AML-193 (cell line): ENCODE results near the gene SVOP.
"Not testable (repeated sequence)": the region's sequence is repeated elsewhere in the genome, so short reads cannot be mapped to it uniquely, and the experiment has no call there.

Source experiments
- DNase-seq, 2 experiments: peaks; one replicate each; lab custom pipeline; 2025; lab: John Stamatoyannopoulos, UW

The SVOP gene

DNA sequence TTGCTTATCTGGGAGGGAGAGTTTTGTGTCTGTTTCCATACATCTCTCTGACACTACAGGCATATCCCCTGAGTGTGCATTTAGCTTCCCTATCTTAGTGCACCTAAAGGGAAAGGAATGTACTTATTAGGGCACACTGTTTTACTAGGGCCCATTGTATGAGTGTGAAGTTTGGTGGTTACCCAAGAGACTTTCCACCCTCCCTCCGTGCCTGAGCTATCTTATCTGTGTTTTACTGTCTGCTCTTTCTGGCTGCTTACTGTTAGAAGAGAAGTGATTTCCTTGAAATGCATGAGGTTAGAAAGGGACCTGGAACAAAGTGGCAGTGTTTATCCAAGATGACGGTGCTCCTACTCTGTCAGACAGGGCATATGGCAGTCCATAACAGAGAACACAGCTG, 8.5 kb upstream of the SVOP start:
- no peak for DNase-seq

DNA sequence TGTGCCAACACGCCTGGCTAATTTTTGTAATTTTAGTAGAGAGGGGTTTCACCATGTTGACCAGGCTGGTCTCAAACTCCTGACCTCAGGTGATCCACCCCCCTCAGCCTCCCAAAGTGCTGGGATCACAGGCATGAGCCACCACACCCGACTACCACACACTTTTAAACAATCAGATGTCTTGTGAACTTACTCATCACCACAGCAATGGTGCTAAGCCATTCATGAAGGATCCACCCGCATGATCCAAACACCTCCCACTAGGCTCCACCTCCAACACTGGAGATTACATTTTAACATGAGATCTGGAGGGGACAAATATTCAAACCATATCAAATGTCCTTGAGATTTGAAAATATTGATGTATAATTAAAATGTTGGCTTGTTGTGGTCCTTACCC, 7.8 kb upstream of the SVOP start:
- not testable (repeated sequence) for DNase-seq

DNA sequence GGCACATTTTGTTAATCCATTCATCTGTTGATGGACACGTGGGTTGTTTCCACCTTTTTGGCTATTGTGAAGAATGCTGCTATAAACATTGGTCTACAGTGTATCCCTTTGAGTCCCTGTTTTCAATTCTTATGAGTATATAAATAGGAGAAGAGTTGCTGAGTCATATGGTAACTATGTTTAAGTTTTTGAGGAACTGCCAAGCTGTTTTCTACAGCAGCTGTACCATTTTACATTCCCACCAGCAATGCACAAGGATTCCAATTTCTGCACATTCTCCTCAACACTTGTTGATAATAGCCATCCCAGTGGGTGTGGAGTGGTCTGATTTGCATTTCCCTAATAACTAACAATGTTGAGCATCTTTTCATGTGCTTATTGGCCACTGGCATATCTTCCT, 6.9 kb upstream of the SVOP start:
- no peak for DNase-seq

DNA sequence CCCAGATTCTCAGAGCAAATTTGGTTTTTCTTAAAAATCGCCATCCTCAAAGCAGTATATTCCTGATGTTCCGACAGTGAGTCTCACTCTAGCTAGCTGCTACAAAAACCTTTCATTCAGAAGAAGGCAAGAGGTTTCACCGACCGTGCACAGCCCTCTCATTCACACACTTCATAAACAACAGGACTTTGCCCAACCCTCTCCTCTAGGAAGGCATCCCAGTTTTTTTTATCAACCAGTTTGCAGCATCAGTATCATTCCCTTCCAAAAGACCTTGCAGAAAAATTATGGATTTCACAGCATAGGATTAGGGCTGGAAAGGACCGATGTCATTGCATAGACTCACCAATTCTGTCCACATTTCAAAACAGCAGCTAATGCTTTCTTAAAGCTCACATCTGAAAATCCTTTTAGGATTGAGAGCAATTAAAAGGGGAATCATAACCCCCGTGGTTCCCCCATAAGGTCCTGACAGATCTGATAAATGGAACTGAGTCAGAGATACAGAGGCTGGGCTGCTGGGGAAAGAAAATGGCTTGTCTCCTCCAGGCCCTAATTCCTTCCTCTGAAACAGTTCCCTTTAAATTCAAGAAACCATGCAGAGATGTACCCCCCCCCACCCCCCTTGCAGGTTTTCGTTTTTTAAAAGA, 597 bp downstream of the SVOP start:
- no peak for DNase-seq

DNA sequence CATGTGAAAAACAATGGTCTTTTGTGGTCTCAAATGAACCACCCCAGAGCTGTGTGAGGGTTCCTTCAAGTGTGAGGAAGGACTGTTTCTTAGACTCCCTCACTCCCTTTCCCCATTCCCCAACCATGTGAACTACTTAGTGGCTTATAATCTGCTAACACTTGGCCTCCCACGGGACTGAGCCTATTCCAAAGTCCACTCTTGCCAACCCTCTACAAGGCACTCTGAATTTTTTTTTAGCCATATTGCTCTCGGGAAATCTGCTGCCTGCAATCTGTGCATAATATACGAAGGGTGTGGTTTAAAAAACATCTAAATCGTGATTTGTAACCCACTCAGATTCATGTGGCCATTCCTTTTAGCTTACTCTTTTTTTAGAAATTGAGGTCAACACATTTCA, 2.6 kb downstream of the SVOP start:
- no peak for DNase-seq

DNA sequence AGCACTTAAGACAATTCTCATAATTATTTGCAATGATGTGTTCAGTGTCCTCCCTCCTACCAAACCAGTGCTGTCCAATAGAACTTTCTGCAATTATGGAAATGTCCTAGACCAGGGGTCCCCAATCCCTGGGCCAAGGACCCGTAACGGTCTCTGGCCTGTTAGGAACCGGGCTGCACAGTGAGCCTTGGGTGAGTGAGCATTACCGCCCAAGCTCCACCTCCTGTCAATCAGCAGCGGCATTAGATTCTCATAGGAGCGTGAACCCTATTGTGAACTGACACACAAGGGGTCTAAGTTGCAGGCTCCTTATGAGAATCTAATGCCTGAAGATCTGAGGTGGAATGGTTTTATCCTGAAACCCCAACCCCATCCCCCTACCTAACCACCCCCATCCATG, 3.9 kb downstream of the SVOP start:
- no peak for DNase-seq

DNA sequence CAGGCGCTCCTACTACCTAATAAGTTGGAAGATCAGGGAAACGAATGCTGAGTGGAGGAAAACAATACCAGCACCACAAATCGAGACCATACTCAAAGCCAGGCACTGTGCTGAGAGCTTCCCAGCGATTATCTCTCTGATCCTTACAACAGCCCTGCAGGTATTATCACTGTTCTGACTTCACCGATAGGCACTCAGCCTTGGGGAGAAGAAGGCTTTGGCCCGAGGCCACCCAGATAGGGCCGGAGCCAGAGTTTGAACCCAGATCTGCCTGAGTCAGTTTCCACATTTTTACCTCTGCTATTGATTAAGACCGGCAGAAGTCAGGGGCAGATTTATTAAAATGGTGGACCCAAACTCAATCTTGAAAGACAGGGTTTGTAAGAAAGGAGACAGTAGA, 4.9 kb downstream of the SVOP start:
- no peak for DNase-seq

DNA sequence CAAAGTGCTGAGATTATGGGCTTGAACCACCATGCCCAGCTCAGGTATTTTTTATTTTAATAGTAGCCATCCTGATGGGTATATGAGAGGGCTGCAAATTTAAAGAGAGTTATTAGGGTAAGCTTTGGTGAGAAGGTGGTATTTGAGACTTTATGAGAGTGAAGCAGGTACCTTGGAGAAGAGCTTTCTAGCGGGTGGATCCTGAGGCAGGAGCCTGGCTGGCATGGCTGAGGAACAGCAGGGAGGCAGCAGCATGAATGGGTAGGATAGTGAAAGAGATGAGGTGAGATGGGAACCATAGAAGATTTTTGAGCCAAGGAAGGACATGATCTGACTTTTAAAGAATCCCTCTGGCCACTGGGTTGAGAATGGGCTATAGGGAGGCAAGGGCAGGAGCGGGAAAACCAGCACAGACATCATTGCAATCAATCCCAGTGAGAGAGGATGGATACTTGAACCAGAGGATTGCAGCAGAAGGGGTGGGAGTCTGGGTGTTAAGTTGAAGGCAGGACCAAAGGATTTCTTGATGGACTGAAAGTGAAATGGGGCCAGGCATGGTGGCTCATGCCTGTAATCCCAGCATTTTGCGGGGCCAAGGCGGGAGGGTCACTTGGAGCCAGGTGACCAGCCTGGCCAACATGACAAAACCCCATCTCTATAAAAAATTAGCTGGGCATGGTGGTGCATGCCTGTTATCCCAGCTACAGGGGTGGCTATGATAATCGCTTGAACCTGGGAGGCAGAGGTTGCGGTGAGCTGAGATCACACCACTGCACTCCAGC, 5.7 kb downstream of the SVOP start:
- no peak for DNase-seq

DNA sequence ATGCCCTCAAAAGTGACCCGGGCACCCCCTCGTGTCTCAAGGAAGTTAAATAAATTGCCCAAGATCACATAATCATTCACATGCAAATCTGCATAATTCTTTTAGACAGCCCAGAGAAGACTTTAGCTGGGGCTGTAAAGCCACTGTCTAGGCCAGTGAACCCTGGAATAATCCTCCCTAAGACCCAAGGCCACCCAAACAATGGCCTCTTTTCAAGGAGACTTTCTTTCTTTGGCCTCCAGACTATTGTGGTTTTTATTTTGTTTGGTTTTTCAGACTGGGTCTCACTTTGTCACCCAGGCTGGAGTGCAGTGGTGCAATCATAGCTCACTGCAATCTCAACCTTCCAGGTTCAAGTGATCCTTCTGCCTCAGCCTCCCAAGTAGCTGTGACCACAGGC, 10.6 kb downstream of the SVOP start:
- DNase-seq = no peak

DNA sequence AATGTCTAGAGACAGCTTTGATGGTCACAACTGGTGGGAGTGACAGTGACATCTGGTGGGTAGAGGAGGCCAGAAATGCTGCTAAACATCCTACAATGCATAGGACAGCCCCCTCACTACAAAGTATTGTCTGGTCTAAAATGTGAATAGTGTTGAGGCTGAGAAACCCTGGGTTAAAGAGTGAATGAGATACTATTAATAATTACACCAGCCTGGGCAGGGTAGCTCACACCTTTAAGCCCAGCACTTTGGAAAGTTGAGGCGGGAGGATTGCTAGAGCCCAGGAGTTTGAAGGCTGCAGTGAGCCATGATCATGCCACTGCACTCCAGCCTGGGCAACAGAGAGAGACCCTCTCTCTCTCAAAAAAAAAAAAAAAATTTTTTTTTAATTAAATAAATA, 11.1 kb downstream of the SVOP start:
- no peak for DNase-seq

DNA sequence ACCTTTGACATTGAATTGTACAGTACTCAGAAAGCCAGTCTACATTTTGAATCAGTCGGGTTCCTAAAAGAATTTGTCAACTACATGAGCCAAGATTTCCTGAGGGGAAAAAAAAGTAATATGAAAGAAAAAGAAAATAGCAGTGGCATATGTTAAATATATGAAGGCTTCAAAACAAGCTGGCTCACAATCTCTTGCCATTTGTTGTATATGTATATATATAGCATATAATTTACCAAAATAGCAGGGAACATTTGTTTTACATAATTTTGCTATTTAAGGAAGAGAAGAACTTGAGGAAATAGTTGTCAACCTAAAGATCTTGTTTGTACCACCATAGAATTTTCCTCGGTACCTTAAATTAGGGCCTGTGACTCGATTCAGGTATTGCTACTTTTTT, 16.9 kb downstream of the SVOP start:
- no peak for DNase-seq

DNA sequence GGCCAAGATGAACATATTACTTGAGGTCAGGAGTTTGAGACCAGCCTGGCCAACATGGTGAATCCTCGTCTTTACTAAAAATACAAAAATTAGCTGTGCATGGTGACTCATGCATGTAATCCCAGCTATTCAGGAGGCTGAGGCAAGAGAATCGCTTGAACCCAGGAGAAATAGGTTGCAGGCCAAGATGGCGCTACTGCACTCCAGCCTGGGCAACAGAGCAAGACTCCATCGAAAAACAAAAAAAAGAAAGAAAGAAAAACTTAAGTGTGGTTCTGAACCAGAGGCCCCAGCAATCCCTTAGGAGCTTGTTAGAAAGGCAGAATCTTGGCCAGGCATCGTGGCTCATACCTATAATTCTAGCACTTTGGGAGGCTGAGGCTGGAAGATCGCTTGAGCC, 24.5 kb downstream of the SVOP start:
- no peak for DNase-seq

DNA sequence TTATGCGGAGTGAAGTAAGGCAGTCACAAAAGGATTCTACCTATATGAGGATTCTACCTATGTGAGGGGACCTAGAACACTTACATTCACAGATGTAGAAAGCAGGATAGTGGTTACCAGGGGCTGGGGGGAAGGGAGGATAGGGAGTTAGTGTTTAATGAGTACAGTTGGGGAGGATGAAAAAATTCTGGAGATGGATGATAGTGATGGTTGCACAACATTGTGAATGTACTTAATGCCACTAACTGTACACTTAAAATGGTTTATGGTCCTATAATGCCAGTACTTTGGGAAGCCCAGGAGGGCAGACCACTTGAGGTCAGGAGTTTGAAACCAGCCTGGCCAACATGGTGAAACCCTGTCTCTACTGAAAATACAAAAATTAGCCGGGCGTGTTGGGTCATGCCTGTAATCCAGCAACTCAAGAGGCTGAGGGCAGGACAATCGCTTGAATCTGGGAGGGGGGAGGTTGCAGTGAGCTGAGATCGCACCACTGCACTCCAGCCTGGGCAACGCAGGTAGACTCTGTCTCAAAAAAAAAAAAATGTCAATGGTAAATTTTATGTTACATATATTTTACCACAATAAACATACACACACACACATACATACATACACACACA, 25.4 kb downstream of the SVOP start:
- no peak for DNase-seq

DNA sequence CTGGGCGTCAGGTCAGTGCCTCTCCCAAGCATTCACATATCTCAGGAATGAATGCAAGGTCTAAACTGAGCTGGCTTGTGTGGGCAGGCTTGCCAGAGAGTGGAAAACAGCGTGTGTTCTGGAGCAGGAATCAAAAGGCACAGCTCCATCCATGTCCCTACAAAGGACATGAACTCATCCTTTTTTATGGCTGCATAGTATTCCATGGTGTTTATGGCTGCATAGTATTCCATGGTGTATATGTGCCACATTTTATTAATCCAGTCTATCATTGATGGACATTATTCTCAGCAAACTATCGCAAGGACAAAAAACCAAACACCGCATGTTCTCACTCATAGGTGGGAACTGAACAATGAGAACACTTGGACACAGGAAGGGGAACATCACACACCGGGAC, 30.8 kb downstream of the SVOP start:
- not testable (repeated sequence) for DNase-seq

DNA sequence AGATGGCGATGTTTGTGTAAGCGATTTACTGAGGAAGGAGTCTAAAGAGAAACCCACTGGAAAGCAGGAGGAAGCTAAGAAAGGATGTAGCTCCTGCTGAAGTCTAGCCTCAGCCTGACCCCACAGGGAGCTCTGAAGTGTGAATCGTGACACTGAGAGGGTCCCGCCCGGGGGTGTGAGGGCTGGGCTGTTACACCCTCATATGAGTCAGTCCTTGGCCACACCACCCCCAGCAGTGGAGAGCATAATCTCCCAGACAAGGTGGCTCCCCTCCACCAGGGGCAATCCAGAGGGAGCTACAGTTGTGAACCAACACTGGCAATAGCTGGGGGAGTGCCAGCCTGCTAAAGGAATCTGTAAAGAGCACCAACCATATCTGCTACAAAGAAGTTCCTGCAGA, 31.5 kb downstream of the SVOP start:
- DNase-seq = no peak

DNA sequence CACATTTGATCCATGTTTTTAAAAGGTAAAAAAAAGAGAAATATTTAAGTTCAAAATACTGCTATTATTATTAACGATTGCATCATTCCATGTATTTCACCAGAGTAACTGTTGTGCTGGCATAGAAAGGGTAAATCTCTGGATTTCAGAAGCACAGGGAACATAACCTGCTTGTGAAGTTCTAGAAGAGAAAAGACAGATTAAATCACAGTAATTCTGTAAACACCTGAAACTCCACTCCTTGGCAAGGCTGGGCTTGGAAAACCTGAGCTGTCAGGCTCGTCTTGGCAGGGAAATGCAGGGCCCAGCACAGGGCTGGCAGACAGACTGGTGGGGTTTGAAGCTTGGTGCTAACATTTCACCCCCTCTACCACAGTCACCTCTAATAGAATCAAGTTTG, 35.1 kb downstream of the SVOP start:
- no peak for DNase-seq

DNA sequence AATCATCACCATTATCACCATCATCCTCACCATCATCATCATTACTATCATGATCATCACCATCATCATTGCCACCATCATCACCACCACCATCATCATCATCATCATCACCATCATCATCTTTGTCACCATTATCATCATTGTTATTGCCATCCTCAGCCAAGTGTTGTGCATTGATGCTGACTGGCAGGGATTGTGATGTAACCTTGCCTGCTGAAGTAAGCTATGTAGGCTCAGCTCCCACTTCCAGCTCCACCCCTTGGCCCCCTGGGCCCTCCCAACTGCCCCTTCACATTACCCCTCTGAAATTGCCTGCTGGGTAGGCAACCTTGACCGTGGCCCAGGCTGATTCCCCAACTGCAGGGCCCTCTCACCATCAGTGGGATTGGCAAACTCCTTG, 37.6 kb downstream of the SVOP start:
- DNase-seq = no peak

DNA sequence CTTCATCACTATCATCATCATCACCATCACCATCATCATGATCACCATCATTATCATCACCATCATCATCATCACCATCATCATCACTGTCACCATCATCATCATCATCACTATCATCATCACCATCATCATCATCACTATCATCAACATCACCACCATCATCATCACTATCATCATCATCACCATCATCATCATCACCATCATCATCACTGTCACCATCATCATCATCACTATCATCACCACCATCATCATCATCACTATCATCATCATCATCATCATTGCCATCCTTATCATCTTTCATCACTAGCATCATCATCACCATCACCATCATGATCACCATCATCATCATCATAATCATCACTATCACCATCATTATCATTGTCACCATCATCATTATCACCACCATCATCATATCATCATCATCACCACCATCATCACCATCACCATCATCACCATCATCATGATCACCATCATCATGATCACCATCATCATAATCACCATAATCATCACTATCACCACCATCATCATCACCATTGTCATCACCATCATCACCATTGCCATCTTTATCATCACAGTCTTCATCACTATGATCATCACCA, 38.1 kb downstream of the SVOP start:
- DNase-seq = no peak

DNA sequence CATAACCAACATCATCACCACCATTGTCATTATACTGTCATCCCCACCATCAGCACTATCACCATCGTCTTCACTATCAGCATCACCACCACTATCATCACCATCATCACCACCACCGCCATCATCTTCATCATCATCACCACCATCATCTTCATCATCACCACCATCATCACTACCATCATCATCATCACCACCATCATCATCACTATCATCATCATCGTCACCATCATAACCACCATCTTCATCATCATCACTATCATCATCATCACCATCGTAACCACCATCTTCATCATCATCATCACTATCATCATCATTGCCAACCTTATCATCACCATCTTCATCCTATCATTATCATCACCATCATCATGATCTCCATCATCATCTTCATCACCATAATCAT, 39.0 kb downstream of the SVOP start:
- no peak for DNase-seq

DNA sequence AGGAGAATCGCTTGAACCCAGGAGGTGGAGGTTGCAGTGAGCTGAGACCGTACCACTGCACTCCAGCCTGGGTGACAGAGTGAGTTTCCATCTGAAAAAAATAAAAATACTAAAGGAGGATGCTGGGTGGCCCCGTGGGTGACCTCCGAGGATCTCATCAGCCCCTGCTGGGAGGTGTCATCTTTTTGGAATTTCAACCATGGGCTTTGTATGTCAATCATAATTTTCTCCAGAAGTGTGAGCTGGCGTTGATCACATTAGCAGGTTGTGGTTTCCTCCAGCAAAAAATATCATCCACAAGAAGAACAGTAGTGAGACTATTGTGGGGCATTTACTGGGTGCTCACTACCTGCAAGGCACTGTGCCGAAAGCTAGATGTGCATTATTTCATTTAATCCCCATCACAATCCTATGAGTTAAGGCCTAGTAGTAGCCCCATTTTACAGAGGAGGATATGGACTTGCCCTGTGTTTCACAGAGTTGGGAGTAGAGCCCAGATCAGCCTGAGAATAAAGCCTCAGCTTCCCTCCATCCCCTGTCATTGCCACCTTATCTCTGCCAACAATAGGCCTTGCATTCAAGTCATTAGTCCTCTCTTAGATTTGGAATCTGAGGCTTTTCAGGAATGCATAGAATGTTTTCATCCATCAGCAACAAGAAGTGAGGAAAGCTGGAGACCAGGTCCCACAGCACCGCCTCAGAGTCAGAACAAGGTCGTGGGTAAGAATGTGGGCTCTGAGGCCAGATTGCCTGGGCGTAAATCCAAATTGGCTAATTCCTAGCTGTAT, 39.8 kb downstream of the SVOP start:
- DNase-seq = no peak

DNA sequence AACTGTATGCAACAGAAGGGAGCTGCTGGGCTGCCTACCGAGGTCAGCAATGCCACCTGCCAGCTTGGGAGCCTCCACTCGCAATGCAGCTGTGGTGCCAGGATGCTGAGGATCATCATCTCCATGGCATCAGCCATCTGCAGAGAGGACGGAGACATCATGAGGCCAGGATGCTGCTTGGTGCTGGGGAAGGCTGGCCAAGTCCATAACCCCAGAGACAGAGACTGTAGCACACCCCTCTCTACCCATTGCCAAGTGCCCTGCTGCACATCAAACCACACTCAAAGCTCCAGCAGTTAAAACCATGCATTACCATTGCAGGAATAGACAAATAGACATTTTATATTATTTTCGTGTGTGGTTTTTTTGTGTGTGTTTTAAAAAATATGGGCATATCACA, 43.5 kb downstream of the SVOP start:
- DNase-seq = no peak

DNA sequence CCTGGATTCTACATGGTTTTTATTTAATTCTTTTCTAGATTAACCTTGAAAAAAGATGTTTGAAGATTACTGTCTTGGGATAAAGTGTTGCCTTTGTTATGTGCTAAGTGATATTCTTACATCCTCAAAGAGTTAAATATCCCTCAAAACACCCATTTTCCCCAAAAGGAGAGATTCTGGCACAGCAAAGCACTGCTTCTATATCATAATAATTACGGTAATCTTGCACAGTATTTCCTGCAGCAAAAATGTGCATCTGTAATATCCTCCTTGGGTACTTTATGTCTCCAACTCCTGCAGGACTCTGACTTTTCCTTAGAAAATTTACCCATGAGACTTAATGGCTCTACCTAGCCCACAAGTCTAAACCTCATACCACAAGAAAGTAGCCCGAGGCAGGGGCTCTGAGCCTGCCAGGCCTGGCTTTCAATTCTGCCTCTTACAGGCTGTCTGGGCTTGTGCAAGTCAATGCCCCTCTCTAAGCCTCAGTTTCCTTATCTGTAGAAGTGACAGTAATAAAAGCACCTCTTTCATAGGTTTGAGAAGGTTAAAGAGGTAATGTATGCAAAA, 45.8 kb downstream of the SVOP start:
- DNase-seq = no peak
